ENCODE data around the gene PARD3B. TPM values are rescaled to one million over a fixed set of nuclear protein-coding genes. Genes with fewer than 3 reads are reported as not detected.

Gene PARD3B
- total and polyA plus RNA-seq, 2 of the 8 experiments (the other 6 are each of a cell fraction or from before 2014, with no cell fraction given) = 1.2 to 5.7 TPM

GRCh38 chr2:204655101-204655500 is 109.8 kb downstream of the PARD3B start:
- H3K4me3 ChIP-seq (ENCODE audit: extremely low read depth in 1 of 4, insufficient read depth in 2 of 4, low read depth in 3 of 4, low read length in 4 of 4) = no peak overlapping the region
- H3K79me2 ChIP-seq (ENCODE audit: control insufficient read depth in 1 of 2, insufficient read depth in 2 of 2, low read length in 2 of 2) = no peaks in the 10 kb centered on the region
- no peak overlapping the region for H2BK5ac ChIP-seq (ENCODE audit: low read depth, low read length)
- no peak overlapping the region for H3K18ac ChIP-seq (ENCODE audit: extremely low read depth, low read length)
- H3K23me2 ChIP-seq (ENCODE audit: low read depth, low read length) = no peaks in the 10 kb centered on the region
- no peak overlapping the region for H4K8ac ChIP-seq (ENCODE audit: extremely low read depth, insufficient read depth, low read length)
- H3K9ac ChIP-seq (replicated peaks in 1 of 4; ENCODE audit: extremely low read depth in 1 of 4, low read depth in 3 of 4, low read length in 3 of 4) = no peak overlapping the region
- H3K56ac ChIP-seq (replicated peaks; ENCODE audit: insufficient read length, low read depth, low read length) = no peak overlapping the region
- H2BK15ac ChIP-seq (ENCODE audit: low read length) = no peak overlapping the region
- no peak overlapping the region for H3K27ac ChIP-seq (ENCODE audit: low read depth, low read length)
- no peak for FAIRE-seq
- H3K36me3 ChIP-seq (ENCODE audit: control insufficient read depth in 2 of 4, insufficient read depth in 4 of 4, low read length in 3 of 4) = no peaks in the 10 kb centered on the region
- H3K79me1 ChIP-seq (ENCODE audit: low read depth, low read length) = no peaks in the 10 kb centered on the region
- H3K4me2 ChIP-seq (ENCODE audit: insufficient read depth in 1 of 2, low read depth in 2 of 2, low read length in 2 of 2) = no peak overlapping the region
- H3K23ac ChIP-seq (ENCODE audit: insufficient read length) = no peak overlapping the region
- DNase-seq (ENCODE audit: low read depth in 1 of 2, low spot score in 2 of 2) = no peak
- H3K9me3 ChIP-seq (ENCODE audit: insufficient read depth in 2 of 2, low read depth in 1 of 2, low read length in 1 of 2) = peaks cover 8 to 11% of the 10 kb centered on the region in 2 experiments; a peak in 1 of 4 replicates
- no peak overlapping the region for H4K5ac ChIP-seq (ENCODE audit: insufficient read length, low read depth, low read length)
- WGBS, 2 experiments (ENCODE audit: extremely low coverage in 1 of 2, insufficient coverage in 1 of 2, insufficient read length in 1 of 2, insufficient replicate concordance in 2 of 2, low coverage in 1 of 2, low lambda C conversion rate in 2 of 2, missing lambda C conversion rate in 1 of 2) = 91% methylated on average over 2 of the region's 2 CpGs; no CpG with 5 or more reads in 1 of the 2 experiments
- no peak overlapping the region for H3K14ac ChIP-seq (ENCODE audit: insufficient read length)
- H2AFZ ChIP-seq (ENCODE audit: low read length) = no peak overlapping the region
- no peak overlapping the region for H4K91ac ChIP-seq (replicated peaks; ENCODE audit: insufficient read length, low read length)
- H2AK5ac ChIP-seq (ENCODE audit: low read depth, low read length) = no peak overlapping the region
- no peak overlapping the region for H2BK120ac ChIP-seq (replicated peaks; ENCODE audit: low read depth, low read length)
- no peaks in the 10 kb centered on the region for H3K4me1 ChIP-seq (replicated peaks in 1 of 4; ENCODE audit: control insufficient read depth in 3 of 4, insufficient read depth in 4 of 4, low read length in 3 of 4)
- H2BK12ac ChIP-seq (ENCODE audit: low read depth, low read length) = no peak overlapping the region
- no peaks in the 10 kb centered on the region for H4K20me1 ChIP-seq (replicated peaks in 1 of 2; ENCODE audit: control insufficient read depth in 1 of 2, insufficient read depth in 2 of 2, low read length in 2 of 2)
- no peak for TF ChIP-seq EGR1 (IDR thresholded peaks at IDR 0.05; ENCODE audit: borderline replicate concordance, low read depth, low read length)
- TF ChIP-seq CEBPB (IDR thresholded peaks at IDR 0.05; ENCODE audit: low read depth, low read length) = 0 out of 2 replicates have a peak, but pooled peaks have one; percentile 8
- TF ChIP-seq POU5F1 (IDR thresholded peaks at IDR 0.05; ENCODE audit: low read depth, low read length) = no peak
- TF ChIP-seq HDAC2 (IDR thresholded peaks at IDR 0.05; ENCODE audit: borderline replicate concordance in 1 of 2, low read depth in 2 of 2, low read length in 2 of 2) = no peak
- TF ChIP-seq MAX (IDR thresholded peaks at IDR 0.05) = no peak
- TF ChIP-seq RBBP5 (IDR thresholded peaks at IDR 0.05; ENCODE audit: borderline replicate concordance, low read depth, low read length) = no peak
- H2BK20ac ChIP-seq (ENCODE audit: low read length) = no peak overlapping the region
- CTCF ChIA-PET (ENCODE audit: partially characterized antibody) = interaction anchor here (1.3 kb wide), 2 partner anchors 10 to 22 kb away, joined by 3 read pairs; no protein-coding TSS in a partner anchor
- H3K27me3 ChIP-seq (replicated peaks in 1 of 4; ENCODE audit: control insufficient read depth in 3 of 4, extremely low read depth in 1 of 4, insufficient read depth in 3 of 4, low read length in 3 of 4) = no peaks in the 10 kb centered on the region
- POLR2A ChIA-PET (ENCODE audit: partially characterized antibody) = no interaction called here
- H3K4ac ChIP-seq (replicated peaks; ENCODE audit: insufficient read length, low read depth, low read length) = no peak overlapping the region

Data from H1 (cell line).